Stimulated activated CD8-positive, alpha-beta memory T cell treated with anti-CD3 and anti-CD28 coated beads, Interleukin-12 subunit alpha, Interleukin-12 subunit beta, amount 100 ng/mL, for 1 hour (primary cell): Measurements from ENCODE around the gene APEH.

ENCODE experiments used
- DNase-seq: peaks from one replicate; pipeline ENCODE4 v3.0.0-alpha.2; 2020; ENCODE audit warnings: low read depth

Gene APEH

GRCh38 chr3:49673715-49674496 is at the start of gene APEH:
TSS of gene APEH (plus strand) at chr3:49674351. CDS start at chr3:49674402, 51 bp downstream.
- peak; percentile 90 for DNase-seq

- no peak for DNase-seq
Measured at GRCh38 chr3:49625071-49625470, 49.1 kb upstream of the APEH start.

DNA sequence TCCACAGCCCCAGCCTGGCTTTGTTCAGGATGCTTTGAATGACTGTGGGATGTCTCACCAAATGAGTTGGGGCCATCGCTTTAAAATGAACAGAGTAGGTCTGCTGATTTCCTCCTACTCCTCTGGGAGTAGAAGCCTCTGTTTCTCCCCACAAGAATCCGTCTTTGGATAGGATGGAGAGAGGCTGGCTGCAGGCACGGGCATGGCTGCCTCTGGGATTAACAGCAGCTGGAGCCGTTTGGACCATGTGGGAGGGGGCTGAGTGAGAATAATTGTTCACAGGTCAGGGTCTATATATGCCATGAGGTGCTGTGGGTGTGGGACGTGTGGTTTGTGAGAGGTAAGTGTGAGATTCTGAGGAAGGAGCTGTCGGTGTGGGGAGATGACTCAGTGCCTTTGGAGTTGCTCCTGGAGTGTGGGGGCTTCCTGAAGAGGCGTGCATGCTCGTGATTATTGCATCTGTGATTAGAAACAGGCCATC is 48.0 kb upstream of the APEH start:
- no peak for DNase-seq

DNA sequence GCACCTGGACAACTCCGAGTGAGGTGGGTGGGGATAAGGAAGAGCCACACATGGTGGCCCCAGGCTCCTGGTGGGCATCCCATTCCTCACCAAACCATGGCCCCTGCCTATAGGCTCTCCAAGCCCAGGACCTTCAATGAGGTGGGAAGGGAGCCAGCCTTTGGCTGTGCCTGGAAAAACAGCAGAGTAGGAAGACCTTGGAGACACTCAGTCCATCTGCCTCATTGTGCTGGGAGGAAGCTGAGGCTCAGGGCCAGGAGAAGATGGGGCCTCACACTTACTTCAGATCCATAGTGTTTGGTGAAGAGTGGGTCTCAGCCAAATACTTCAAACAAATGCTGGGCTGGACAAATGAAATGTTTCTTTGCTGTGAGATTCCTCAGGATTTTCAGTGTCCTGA is 47.4 kb upstream of the APEH start:
- DNase-seq = no peak

GRCh38 chr3:49627634-49628033 is 46.5 kb upstream of the APEH start:
- DNase-seq = no peak

- DNase-seq = no peak
Measured at GRCh38 chr3:49628249-49628648, 45.9 kb upstream of the APEH start.

GRCh38 chr3:49629451-49629850 is 44.7 kb upstream of the APEH start:
- no peak for DNase-seq

- DNase-seq = no peak
Measured at GRCh38 chr3:49629866-49630265, 44.3 kb upstream of the APEH start.

- DNase-seq = no peak
Measured at GRCh38 chr3:49630784-49631183, 43.4 kb upstream of the APEH start.

GRCh38 chr3:49634736-49635135 is 39.4 kb upstream of the APEH start:
- DNase-seq = no peak

GRCh38 chr3:49636883-49637609 is 37.1 kb upstream of the APEH start:
- DNase-seq = no peak

DNA sequence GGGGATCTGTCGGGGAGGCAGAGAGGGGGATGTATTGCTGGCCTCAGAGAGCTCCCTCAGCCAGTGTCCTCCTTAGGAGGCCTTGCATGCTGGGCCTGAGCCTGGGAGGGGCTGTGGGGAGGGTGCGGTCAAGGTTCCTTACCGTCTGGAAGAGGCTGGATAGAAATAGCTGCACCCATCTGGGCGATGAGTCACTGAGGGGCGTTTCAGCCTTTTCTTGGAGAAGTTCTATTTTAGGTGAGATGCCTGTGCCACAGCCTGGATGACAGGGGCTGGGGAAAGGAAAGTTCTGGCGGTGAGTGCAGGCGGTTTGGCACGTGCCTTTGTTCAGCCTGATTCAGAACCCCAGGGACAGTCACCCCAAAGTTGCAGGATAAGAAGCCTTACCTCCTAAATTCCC is 35.7 kb upstream of the APEH start:
- no peak for DNase-seq

- DNase-seq = no peak
Measured at GRCh38 chr3:49639551-49639950, 34.6 kb upstream of the APEH start.

DNA sequence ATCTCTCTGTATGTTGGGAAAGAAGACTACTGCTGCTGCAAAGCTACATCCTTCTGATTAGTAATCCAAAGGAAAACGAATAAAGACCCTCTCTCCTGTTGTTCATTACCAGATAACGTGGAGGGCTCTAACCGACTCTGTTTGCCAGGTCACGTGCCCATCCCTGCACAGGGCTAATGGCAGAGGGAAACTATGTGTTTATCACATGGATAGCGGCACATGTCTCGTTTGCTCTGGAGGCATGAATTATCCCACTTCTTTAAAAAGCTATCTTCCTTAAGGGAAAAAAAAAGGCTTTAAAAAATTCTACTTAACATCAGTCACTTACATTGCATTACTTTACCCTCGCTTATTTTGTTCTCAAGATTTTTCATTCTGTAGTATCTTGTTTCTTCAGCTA is 32.9 kb upstream of the APEH start:
- no peak for DNase-seq

- DNase-seq = no peak
Measured at GRCh38 chr3:49641921-49642707, 32.0 kb upstream of the APEH start.

GRCh38 chr3:49642708-49643145 is 31.4 kb upstream of the APEH start:
- no peak for DNase-seq

GRCh38 chr3:49644684-49645083 is 29.5 kb upstream of the APEH start:
- DNase-seq = no peak

GRCh38 chr3:49646236-49646635 is 27.9 kb upstream of the APEH start:
- no peak for DNase-seq

DNA sequence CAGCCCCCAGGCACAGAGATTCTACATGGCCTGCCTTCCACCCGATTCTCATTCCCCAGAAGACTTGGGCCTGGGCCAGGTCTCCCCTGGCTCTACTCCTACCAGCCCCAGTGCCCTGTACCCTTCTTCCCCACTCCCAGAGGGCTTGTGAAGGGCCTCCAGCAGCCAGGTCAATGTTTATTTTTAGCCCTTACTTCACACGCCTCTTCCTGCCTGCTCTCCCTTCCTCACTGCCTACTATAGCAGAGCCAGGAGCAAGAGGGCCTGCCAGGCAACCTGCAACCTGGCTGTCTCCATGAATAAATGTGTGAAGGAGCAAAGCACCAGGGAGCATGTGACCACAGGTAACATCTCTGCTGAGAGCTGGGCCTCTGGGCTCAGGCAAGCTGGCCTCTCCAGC is 26.4 kb upstream of the APEH start:
- no peak for DNase-seq

- DNase-seq = no peak
Measured at GRCh38 chr3:49648354-49649019, 25.7 kb upstream of the APEH start.

DNA sequence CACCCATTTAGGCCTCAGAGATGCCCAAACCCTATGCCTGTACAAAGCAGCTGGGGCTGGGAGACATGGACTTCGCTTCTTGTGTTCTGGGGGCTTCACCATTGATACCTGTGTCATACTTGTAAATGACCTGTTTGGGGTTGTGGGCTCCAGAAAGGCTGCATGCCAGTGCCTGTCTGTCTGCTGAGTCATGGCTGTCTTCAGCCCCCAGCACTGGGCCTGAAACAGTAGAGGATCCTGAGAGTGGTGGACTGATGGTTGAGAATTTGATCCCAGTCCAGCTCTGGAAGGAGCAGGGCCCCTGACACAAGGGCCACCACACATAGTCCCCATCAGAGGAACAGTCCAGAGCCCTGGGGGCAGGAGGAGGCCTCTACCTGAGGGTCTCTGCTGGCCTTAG is 24.6 kb upstream of the APEH start:
- DNase-seq = no peak

DNA sequence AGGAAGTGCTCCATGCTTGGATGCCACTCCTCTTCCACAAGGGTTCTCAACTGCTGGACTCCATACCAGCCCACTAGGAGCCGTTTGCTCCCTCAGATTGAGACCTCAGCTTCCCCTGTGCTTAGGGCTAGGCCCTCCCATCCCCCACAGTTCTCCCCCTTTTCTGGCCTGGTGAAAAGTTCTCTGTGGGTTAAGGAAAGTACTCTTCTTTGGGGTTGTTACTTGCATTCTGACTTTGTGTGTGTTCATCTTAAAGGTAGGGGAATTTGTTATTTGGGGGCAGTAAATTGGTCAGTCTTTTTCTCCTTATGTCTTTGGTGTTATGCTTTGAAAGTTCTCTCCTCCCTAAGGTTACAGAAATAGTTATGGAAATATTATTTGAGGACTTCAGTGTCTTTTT is 24.0 kb upstream of the APEH start:
- no peak for DNase-seq
